H1 (cell line): ENCODE data around the gene NDUFS7. TPM values are rescaled to one million over a fixed set of nuclear protein-coding genes. Genes with fewer than 3 reads are reported as not detected.

Experiments used
- CTCF ChIA-PET: fragments of 300-600 bp; sonication (Branson Sonifier 250); formaldehyde crosslinking; loops from one replicate; lab custom pipeline; 2021; ENCODE audit not compliant: partially characterized antibody; lab: Charles Lee
- POLR2A ChIA-PET: fragments of 300-600 bp; sonication (Branson Sonifier 250); formaldehyde crosslinking; loops from one replicate; lab custom pipeline; 2021; ENCODE audit warnings: inconsistent platforms; ENCODE audit not compliant: partially characterized antibody; lab: Charles Lee
- DNase-seq, 2 experiments: peaks; one replicate each; pipeline versions ENCODE4 v3.0.0 to v3.0.0-alpha.2; 2010 to 2022; ENCODE audit warnings: low spot score in 2 of 2, low read depth in 1 of 2, mixed read lengths in 1 of 2
- FAIRE-seq: peaks from 2 replicates; lab custom pipeline; 2011; peaks lifted over from hg19 to GRCh38; lab: Jason Lieb, UNC
- H2AFZ ChIP-seq: 2 replicates; pipeline ENCODE4 v1.8.1; 2012; ENCODE audit warnings: low read length, inconsistent platforms
- H2AK5ac ChIP-seq: 2 replicates; pipeline ENCODE4 v1.6.1; 2013; ENCODE audit warnings: low read depth, low read length
- H2BK120ac ChIP-seq: replicated peaks from 2 replicates; pipeline ENCODE3; 2013; ENCODE audit warnings: low read depth, low read length, inconsistent platforms
- H2BK12ac ChIP-seq: 2 replicates; pipeline ENCODE4 v1.6.1; 2013; ENCODE audit warnings: low read depth, low read length
- H2BK15ac ChIP-seq: 2 replicates; pipeline ENCODE4 v1.6.1; 2013; ENCODE audit warnings: low read length
- H2BK20ac ChIP-seq: 2 replicates; pipeline ENCODE4 v1.6.1; 2013; ENCODE audit warnings: low read length
- H2BK5ac ChIP-seq: 2 replicates; pipeline ENCODE4 v1.6.1; 2013; ENCODE audit warnings: low read depth, low read length
- H3K14ac ChIP-seq: 2 replicates; pipeline ENCODE4 v1.6.1; 2013; ENCODE audit warnings: inconsistent platforms; ENCODE audit not compliant: insufficient read length
- H3K18ac ChIP-seq: 2 replicates; pipeline ENCODE4 v1.6.1; 2013; ENCODE audit warnings: low read length; ENCODE audit errors: extremely low read depth
- H3K23ac ChIP-seq: 2 replicates; pipeline ENCODE4 v1.6.1; 2013; ENCODE audit warnings: inconsistent platforms; ENCODE audit not compliant: insufficient read length
- H3K23me2 ChIP-seq: 2 replicates; pipeline ENCODE4 v1.6.1; 2013; ENCODE audit warnings: low read depth, low read length
- H3K27ac ChIP-seq: 2 replicates; pipeline ENCODE4 v1.6.1; 2011; ENCODE audit warnings: low read depth, low read length, inconsistent platforms
- H3K27me3 ChIP-seq, 4 experiments: replicated peaks in 1 of 4; 1 replicate in 1 of 4; 2 replicates in 3 of 4; pipeline versions ENCODE4 v1.6.1 to v1.8.1; 2011 to 2013; ENCODE audit warnings: low read length in 3 of 4, mild to moderate bottlenecking in 3 of 4, inconsistent platforms in 2 of 4, mixed read lengths in 2 of 4, moderate library complexity in 1 of 4; ENCODE audit not compliant: control insufficient read depth in 3 of 4, insufficient read depth in 3 of 4; ENCODE audit errors: extremely low read depth in 1 of 4
- H3K36me3 ChIP-seq, 4 experiments: 2 replicates each; pipeline versions ENCODE4 v1.6.1 to v1.8.1; 2011 to 2013; ENCODE audit warnings: mild to moderate bottlenecking in 4 of 4, low read length in 3 of 4, moderate library complexity in 2 of 4, control low read depth in 1 of 4, inconsistent platforms in 1 of 4; ENCODE audit not compliant: insufficient read depth in 4 of 4, control insufficient read depth in 2 of 4
- H3K4ac ChIP-seq: replicated peaks from 2 replicates; pipeline ENCODE3; 2013; ENCODE audit warnings: low read length, low read depth, mixed read lengths, inconsistent platforms; ENCODE audit not compliant: insufficient read length
- H3K4me1 ChIP-seq, 4 experiments: replicated peaks in 1 of 4; 1 replicate in 1 of 4; 2 replicates in 3 of 4; pipeline versions ENCODE4 v1.6.1 to v1.8.1; 2011 to 2013; ENCODE audit warnings: low read length in 3 of 4, inconsistent platforms in 2 of 4, mixed read lengths in 1 of 4; ENCODE audit not compliant: insufficient read depth in 4 of 4, control insufficient read depth in 3 of 4
- H3K4me2 ChIP-seq, 2 experiments: 2 replicates each; pipeline versions ENCODE4 v1.6.1 to v1.8.1; 2011 to 2013; ENCODE audit warnings: low read depth in 2 of 2, low read length in 2 of 2, control low read depth in 1 of 2, inconsistent platforms in 1 of 2, mild to moderate bottlenecking in 1 of 2; ENCODE audit not compliant: insufficient read depth in 1 of 2
- H3K4me3 ChIP-seq, 4 experiments: fragments of 200-600, 300-600 bp in 1 of 4; sonication (generic), shearing (Covaris generic), sonication (Bioruptor Twin) in 1 of 4; 2 replicates each; pipeline versions ENCODE4 v1.5.1 to v1.8.1; 2011 to 2016; ENCODE audit warnings: low read length in 4 of 4, low read depth in 3 of 4, control low read depth in 2 of 4, inconsistent platforms in 2 of 4, mild to moderate bottlenecking in 2 of 4, mixed read lengths in 1 of 4, moderate library complexity in 1 of 4; ENCODE audit not compliant: insufficient read depth in 2 of 4; ENCODE audit errors: extremely low read depth in 1 of 4
- H3K56ac ChIP-seq: replicated peaks from 2 replicates; pipeline ENCODE3; 2013; ENCODE audit warnings: low read depth, mild to moderate bottlenecking, mixed read lengths, low read length, inconsistent platforms; ENCODE audit not compliant: insufficient read length
- H3K79me1 ChIP-seq: 2 replicates; pipeline ENCODE4 v1.6.1; 2013; ENCODE audit warnings: low read depth, low read length, control low read depth
- H3K79me2 ChIP-seq, 2 experiments: 2 replicates each; pipeline versions ENCODE4 v1.6.1 to v1.8.1; 2012 to 2013; ENCODE audit warnings: low read length in 2 of 2, mild to moderate bottlenecking in 2 of 2, inconsistent platforms in 1 of 2; ENCODE audit not compliant: insufficient read depth in 2 of 2, control insufficient read depth in 1 of 2
- H3K9ac ChIP-seq, 4 experiments: replicated peaks in 1 of 4; 1 replicate in 1 of 4; 2 replicates in 3 of 4; pipeline versions ENCODE4 v1.6.1 to v1.8.1; 2011 to 2013; ENCODE audit warnings: low read depth in 3 of 4, low read length in 3 of 4, control low read depth in 2 of 4, mild to moderate bottlenecking in 2 of 4, moderate library complexity in 2 of 4, inconsistent platforms in 1 of 4; ENCODE audit errors: extremely low read depth in 1 of 4
- H3K9me3 ChIP-seq, 2 experiments: 2 replicates each; pipeline versions ENCODE4 v1.6.1 to v1.8.1; 2012 to 2013; ENCODE audit warnings: mild to moderate bottlenecking in 2 of 2, moderate library complexity in 2 of 2, control low read depth in 1 of 2, inconsistent platforms in 1 of 2, low read depth in 1 of 2, low read length in 1 of 2, mixed read lengths in 1 of 2; ENCODE audit not compliant: insufficient read depth in 2 of 2
- H4K20me1 ChIP-seq, 2 experiments: replicated peaks in 1 of 2; 2 replicates each; pipeline versions ENCODE3 to v1.8.1; 2011 to 2013; ENCODE audit warnings: inconsistent platforms in 2 of 2, low read length in 2 of 2, mild to moderate bottlenecking in 1 of 2; ENCODE audit not compliant: insufficient read depth in 2 of 2, control insufficient read depth in 1 of 2
- H4K5ac ChIP-seq: 2 replicates; pipeline ENCODE4 v1.6.1; 2013; ENCODE audit warnings: low read length, low read depth, mixed read lengths, inconsistent platforms; ENCODE audit not compliant: insufficient read length
- H4K8ac ChIP-seq: 2 replicates; pipeline ENCODE4 v1.8.0; 2013; ENCODE audit warnings: mild to moderate bottlenecking, moderate library complexity, low read length, inconsistent platforms; ENCODE audit not compliant: insufficient read depth; ENCODE audit errors: extremely low read depth
- H4K91ac ChIP-seq: replicated peaks from 2 replicates; pipeline ENCODE3; 2013; ENCODE audit warnings: low read length, mixed read lengths, inconsistent platforms; ENCODE audit not compliant: insufficient read length
- CTBP2 ChIP-seq: IDR thresholded peaks from 2 replicates; pipeline ENCODE4 v1.7.0; 2011; ENCODE audit warnings: borderline replicate concordance, mild to moderate bottlenecking, moderate library complexity, mixed read lengths, low read length; ENCODE audit not compliant: insufficient read depth, insufficient read length
- EGR1 ChIP-seq: IDR thresholded peaks from 2 replicates; pipeline ENCODE4 v1.6.1; 2011; ENCODE audit warnings: low read depth, low read length, borderline replicate concordance
- GABPA ChIP-seq: IDR thresholded peaks from 2 replicates; pipeline ENCODE4 v1.6.1; 2011; ENCODE audit warnings: mild to moderate bottlenecking, low read length, moderate library complexity, borderline replicate concordance; ENCODE audit not compliant: insufficient read depth
- JUND ChIP-seq: IDR thresholded peaks from 2 replicates; pipeline ENCODE4 v1.6.1; 2011; ENCODE audit warnings: mild to moderate bottlenecking, improper control_type of control experiment, low read length
- PHF8 ChIP-seq: fragments of 200-600 bp; sonication (generic); conservative IDR thresholded peaks from 2 replicates; pipeline ENCODE4 v1.7.1; 2012; ENCODE audit warnings: low read depth, mild to moderate bottlenecking, inconsistent platforms, low read length, moderate library complexity
- POLR2A ChIP-seq, 2 experiments: IDR thresholded peaks; 1 replicate in 1 of 2; 2 replicates in 1 of 2; pipeline ENCODE4 v1.6.1; 2011; ENCODE audit warnings: low read depth in 2 of 2, low read length in 2 of 2, mild to moderate bottlenecking in 2 of 2; ENCODE audit errors: control extremely low read depth in 1 of 2
- TAF1 ChIP-seq: IDR thresholded peaks from 2 replicates; pipeline ENCODE4 v1.6.1; 2011; ENCODE audit warnings: mild to moderate bottlenecking, low read depth, low read length
- WGBS, 2 experiments: shearing (Covaris generic) in 1 of 2; methylation state at CpG; one replicate each; pipeline versions ENCODE4 v1.1.6 to v1.1.7; 2013 to 2015; ENCODE audit warnings: low lambda C conversion rate in 2 of 2, mixed read lengths in 2 of 2, inconsistent platforms in 1 of 2, low coverage in 1 of 2, missing lambda C conversion rate in 1 of 2; ENCODE audit not compliant: insufficient replicate concordance in 2 of 2, insufficient coverage in 1 of 2, insufficient read length in 1 of 2; ENCODE audit errors: extremely low coverage in 1 of 2, missing lambda C conversion rate in 1 of 2; 5-methylcytosine and 5-hydroxymethylcytosine counted together
- long read RNA-seq, 2 experiments: library from RNA in 1 of 2; library from capped mRNA in 1 of 2; stranded (forward); transcript quantifications; one replicate each; pipeline ENCODE4 v2.0.0, GENCODE V29; 2021; ENCODE audit warnings: inconsistent platforms in 1 of 2
- polyA minus RNA-seq, 3 experiments: library from RNA; depleted of rRNA, polyadenylated mRNA; stranded (reverse); fragments of >200 nt; gene quantifications; 1 replicate in 2 of 3; 2 replicates in 1 of 3; pipeline ENCODE4 v1.2.3, GENCODE V29; 2011
- polyA plus RNA-seq, 7 experiments: library from polyadenylated mRNA; depleted of rRNA in 3 of 7; stranded (reverse) in 5 of 7; unstranded in 2 of 7; fragments of >200 nt in 5 of 7; fragments of 200-250 nt in 2 of 7; gene quantifications; 1 replicate in 5 of 7; 2 replicates in 1 of 7; 4 replicates in 1 of 7; pipeline versions ENCODE4 v1.2.1 to v1.2.3, GENCODE V29; 2011 to 2013; ENCODE audit warnings: missing spikeins in 2 of 7, mixed read lengths in 2 of 7
- total RNA-seq: library from RNA; stranded (reverse); fragmentation: NEBNext Ultra II Directional; extraction: Animal tissue kit (Norgen Biotek cat#: 25700); gene quantifications from 2 replicates; pipeline ENCODE4 v1.2.1, GENCODE V29; 2021

NDUFS7 gene
- total RNA-seq (78.1 and 92.7 TPM in 2 replicates), polyA plus RNA-seq (2011; rRNA removed) (309 and 372 TPM in 2 replicates), polyA minus RNA-seq (2011; rRNA and poly(A)+ RNA removed) (33.3 and 46.7 TPM in 2 replicates)
- polyA plus RNA-seq (2011; cell fraction: cytosol; rRNA removed): 204 TPM
- polyA plus RNA-seq (2011; cell fraction: nucleus; rRNA removed): 149 TPM
- polyA plus RNA-seq (2012, experiment 1 of 2): 58.9 to 109 TPM (median 96.7 TPM) in 4 replicates
- 87.9 TPM for polyA plus RNA-seq (2012, experiment 2 of 2)
- 55.6 TPM for polyA plus RNA-seq (2013, experiment 1 of 2)
- polyA plus RNA-seq (2013, experiment 2 of 2): 56.3 TPM
- 97.7 TPM for polyA minus RNA-seq (2011; cell fraction: cytosol; rRNA and poly(A)+ RNA removed)
- polyA minus RNA-seq (2011; cell fraction: nucleus; rRNA and poly(A)+ RNA removed): 34.6 TPM
- long read RNA-seq, experiment 1, transcript NDUFS7-201 (8 exons, 1,039 nt): major isoform, 33 of 71 reads
- long read RNA-seq, experiment 1, transcript NDUFS7-217 (1 exons, 3,743 nt): minor isoform, 6 of 71 reads
- long read RNA-seq, experiment 1, partial matches to known transcripts: 24 of 71 reads
- long read RNA-seq, experiment 1, other reads (novel, unspliced or antisense): 4 of 71 reads
- long read RNA-seq, experiment 2, transcript NDUFS7-201 (8 exons, 1,039 nt): major isoform, 10 of 16 reads
- long read RNA-seq, experiment 2, partial matches to known transcripts: 0 of 16 reads
- long read RNA-seq, experiment 2, other reads (novel, unspliced or antisense): 5 of 16 reads

DNA sequence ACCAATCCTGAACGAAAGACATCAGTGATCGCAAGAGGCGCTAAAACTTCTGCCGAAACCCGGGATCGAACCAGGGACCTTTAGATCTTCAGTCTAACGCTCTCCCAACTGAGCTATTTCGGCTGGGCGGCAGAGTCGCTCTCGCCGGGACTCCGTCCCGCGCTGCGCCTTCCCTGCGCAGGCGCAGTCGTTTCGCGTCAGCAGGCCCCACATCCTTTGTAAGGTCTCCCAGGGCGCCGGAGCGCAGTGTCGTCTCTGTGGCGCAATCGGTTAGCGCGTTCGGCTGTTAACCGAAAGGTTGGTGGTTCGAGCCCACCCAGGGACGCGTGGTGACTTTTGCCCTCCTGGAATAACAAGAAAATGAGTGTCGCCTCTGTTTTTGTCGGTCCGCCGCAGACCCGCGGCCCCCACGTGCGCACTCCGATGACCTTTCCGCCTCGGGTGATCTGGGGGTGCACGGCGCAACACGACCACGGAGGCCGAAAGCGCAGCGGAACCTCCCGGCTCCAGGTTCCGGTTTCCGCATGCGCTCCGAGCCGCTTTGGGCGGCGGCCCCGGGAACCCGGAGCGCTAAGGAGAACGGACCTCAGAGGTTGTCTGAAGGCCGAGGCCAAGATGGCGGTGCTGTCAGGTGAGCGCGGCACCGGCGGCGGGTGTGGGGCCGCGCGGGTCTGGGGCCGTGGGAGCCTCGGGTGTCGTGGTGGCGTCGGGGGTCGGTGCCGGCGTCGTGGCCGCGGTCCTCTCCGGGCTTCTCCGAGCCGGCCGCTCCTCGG lies at the start of gene NDUFS7:
NDUFS7 (plus strand) TSS at position 596 of the 773 bp plus-strand sequence; CDS start at position 616, 20 bp downstream.
- peak within 1 kb of the TSS; percentile 82 for H4K5ac ChIP-seq
- H3K4me3 ChIP-seq: peak within 1 kb of the TSS; percentile 67 to 91 (median 88)
- H3K23me2 ChIP-seq: peaks cover 6% of the 10 kb centered on the region; the same call in 1 of the 2 replicates
- peak within 1 kb of the TSS; percentile 32 for H3K4ac ChIP-seq
- no peak within 1 kb of the TSS for H4K91ac ChIP-seq
- H3K9me3 ChIP-seq: no peaks in the 10 kb centered on the region
- peak within 1 kb of the TSS; percentile 61; the same call in 1 of the 2 replicates for H3K27ac ChIP-seq
- peaks cover 0 to 7% (median 3%) of the 10 kb centered on the region in 4 experiments; a peak in 3 of 7 replicates for H3K4me1 ChIP-seq
- H3K18ac ChIP-seq: no peak within 1 kb of the TSS; the same call in none of the 2 replicates
- no peaks in the 10 kb centered on the region; a peak in 1 of 8 replicates for H3K36me3 ChIP-seq
- DNase-seq (peak; percentile 79 to 99), FAIRE-seq (peak; percentile 88)
- 0 out of 4 replicates have a peak, but pooled peaks cover 0 to 4% of the 10 kb centered on the region in 2 experiments for H3K79me2 ChIP-seq
- H2AK5ac ChIP-seq: no peak within 1 kb of the TSS
- peak within 1 kb of the TSS; percentile 63 to 88 (median 81) for H3K9ac ChIP-seq
- H3K23ac ChIP-seq: no peak within 1 kb of the TSS
- H3K27me3 ChIP-seq: no peaks in the 10 kb centered on the region
- H2BK20ac ChIP-seq: no peak within 1 kb of the TSS
- H3K14ac ChIP-seq: no peak within 1 kb of the TSS
- H2AFZ ChIP-seq: no peak within 1 kb of the TSS
- H2BK120ac ChIP-seq: no peak within 1 kb of the TSS
- H3K56ac ChIP-seq: peak within 1 kb of the TSS; percentile 79
- peak within 1 kb of the TSS; percentile 81 to 93 for H3K4me2 ChIP-seq
- ChIA-PET CTCF (interaction anchor here (0.8 to 1.6 kb wide), 6 partner anchors 11 to 106 kb away, joined by 3 to 7 read pairs (median 4); no protein-coding TSS in a partner anchor), POLR2A (interaction anchor here (0.9 to 2.7 kb wide), 12 partner anchors 10 to 117 kb away, joined by 3 to 10 read pairs (median 4); partner anchors contain the start of genes CIRBP and FAM174C)
- peak within 1 kb of the TSS; percentile 95 for H4K8ac ChIP-seq
- H2BK5ac ChIP-seq: 0 out of 2 replicates have a peak within 1 kb of the TSS, but pooled peaks have one; percentile 78
- H3K79me1 ChIP-seq: 0 out of 2 replicates have a peak, but pooled peaks cover 4% of the 10 kb centered on the region
- H4K20me1 ChIP-seq: peaks cover 2 to 13% of the 10 kb centered on the region in 2 experiments
- no peak within 1 kb of the TSS for H2BK12ac ChIP-seq
- WGBS, 2 experiments: 2% methylated on average over 69 of the region's 90 CpGs; no CpG with 5 or more reads in 1 of the 2 experiments
- no peak within 1 kb of the TSS for H2BK15ac ChIP-seq
- peak; percentile 58 for TF ChIP-seq CTBP2
- peak; percentile 88 for TF ChIP-seq TAF1
- TF ChIP-seq JUND: peak; percentile 5; the same call in 1 of the 2 replicates
- TF ChIP-seq POLR2A (IDR thresholded peaks at IDR 0.05; ENCODE audit: control extremely low read depth in 1 of 2, low read depth in 2 of 2, low read length in 2 of 2): peak in 1 of 2 experiments; percentile 63; a peak in 2 of 3 replicates
- TF ChIP-seq PHF8: peak; percentile 71
- peak; percentile 52 for TF ChIP-seq EGR1
- TF ChIP-seq GABPA: peak; percentile 96
